Sigmoid colon (tissue), 4 donors: Measurements from ENCODE around the gene SELENON.

Source experiments
- CTCF ChIP-seq, 4 experiments: fragments of 450-650 bp in 3 of 4; fragments of 200-600 bp in 1 of 4; IDR thresholded peaks; one replicate each; pipeline ENCODE4 v1.5.1; 2016 to 2019; ENCODE audit warnings: antibody characterized with exemption in 4 of 4, mild to moderate bottlenecking in 3 of 4, moderate library complexity in 2 of 4
- POLR2A ChIP-seq, 2 donors: fragments of 450-650 bp; IDR thresholded peaks; one replicate each; pipeline ENCODE4 v1.6.1; 2016; ENCODE audit warnings: antibody characterized with exemption in 2 of 2, mild to moderate bottlenecking in 2 of 2, moderate library complexity in 2 of 2
- POLR2AphosphoS5 ChIP-seq, 4 donors: sonication (generic); formaldehyde crosslinking; IDR thresholded peaks; one replicate each; pipeline ENCODE4 v1.6.1; 2017; ENCODE audit warnings: antibody characterized with exemption in 4 of 4

DNA sequence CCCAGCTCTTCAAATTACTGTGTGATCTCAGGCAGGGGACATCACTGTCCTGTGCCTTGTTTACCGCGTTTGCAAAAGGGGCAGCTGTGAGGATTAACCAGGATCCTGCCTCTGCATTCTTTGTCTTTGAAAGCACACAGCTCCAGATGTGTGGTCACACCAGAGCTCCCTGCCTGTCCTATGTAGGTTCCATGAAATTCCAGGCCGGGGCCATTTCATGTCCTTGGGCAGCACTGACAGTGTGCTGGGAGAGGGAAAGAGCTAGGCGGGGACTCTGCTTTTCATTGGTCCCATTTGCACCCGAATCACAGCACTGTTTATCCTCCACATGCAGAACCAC lies 42.2 kb upstream of the SELENON start:
- TF ChIP-seq POLR2AphosphoS5 (IDR thresholded peaks at IDR 0.05) (no peak), CTCF (IDR thresholded peaks at IDR 0.05) (no peak), POLR2A (IDR thresholded peaks at IDR 0.05) (no peak)
